Measurements from ENCODE around the gene CHD6.

Gene CHD6

DNA sequence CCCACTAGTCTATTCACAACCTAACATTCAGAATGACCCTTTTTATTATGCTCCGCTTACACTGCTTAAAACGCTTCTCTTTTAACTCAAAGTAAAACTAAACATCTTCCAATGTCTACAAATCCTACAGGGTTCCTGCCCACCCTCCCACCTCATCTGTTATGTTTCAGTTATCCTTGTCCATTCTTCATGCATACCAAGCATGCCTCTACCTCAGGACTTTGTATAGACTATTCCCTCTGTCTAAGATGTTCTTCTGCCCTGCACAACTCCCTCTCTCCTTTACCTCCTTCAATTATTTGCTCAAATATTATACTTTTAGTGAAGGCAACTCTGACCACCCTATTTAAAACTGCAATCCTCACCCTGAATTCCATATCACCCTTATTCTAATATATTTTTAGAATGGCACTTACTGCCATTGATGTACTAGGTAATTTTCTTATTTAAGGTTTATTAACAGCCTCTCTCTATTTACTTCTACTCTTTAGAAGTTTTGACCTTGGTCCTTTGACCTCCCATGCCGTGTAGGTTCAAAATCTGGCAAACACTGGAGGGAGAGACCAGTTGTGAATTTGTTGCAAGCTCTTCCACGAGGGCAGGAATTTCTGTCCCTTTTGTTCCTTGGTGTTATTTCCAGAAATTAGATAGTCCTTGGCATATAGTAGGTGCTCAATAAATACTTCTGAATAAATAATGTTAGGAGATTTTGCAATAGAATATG is 111.8 kb downstream of the CHD6 start:
- H3K36me3 ChIP-seq, result peaks cover 67 to 93% (median 80%) of the 10 kb centered on the region in 11 experiments
- H3K4me3 ChIP-seq, result no peak overlapping the region
- peaks cover 24 to 37% (median 33%) of the 10 kb centered on the region in 11 experiments for H3K9me3 ChIP-seq (replicated peaks in 1 of 11)
- H3K4me1 ChIP-seq, result no peaks in the 10 kb centered on the region
- no peak overlapping the region for H3K9ac ChIP-seq
- no peak for TF ChIP-seq Cebpa-rat (IDR thresholded peaks at IDR 0.05)
- H3K27ac ChIP-seq, result no peak overlapping the region
- peaks cover 0 to 24% (median 6%) of the 10 kb centered on the region in 11 experiments; a peak in 5 of 22 replicates for H4K20me1 ChIP-seq
- no peaks in the 10 kb centered on the region for H3K27me3 ChIP-seq
- no peak overlapping the region for H3K4me2 ChIP-seq

GRCh38 chr20:41505184-41505583 is 113.0 kb downstream of the CHD6 start:
- no peak overlapping the region for H3K27ac ChIP-seq
- peaks cover 0 to 3% (median 0%) of the 10 kb centered on the region in 10 experiments; a peak in 1 of 20 replicates for H3K4me1 ChIP-seq
- peaks cover 0 to 34% (median 5%) of the 10 kb centered on the region in 11 experiments; a peak in 8 of 22 replicates for H4K20me1 ChIP-seq
- no peak overlapping the region for H3K9ac ChIP-seq
- peaks cover 24 to 37% (median 33%) of the 10 kb centered on the region in 11 experiments for H3K9me3 ChIP-seq (replicated peaks in 1 of 11)
- 0 out of 20 replicates have a peak overlapping the region, but pooled peaks of 1 of the 10 experiments have one; percentile 19 for H3K4me3 ChIP-seq
- H3K36me3 ChIP-seq, result peaks cover 61 to 85% (median 71%) of the 10 kb centered on the region in 11 experiments
- no peaks in the 10 kb centered on the region for H3K27me3 ChIP-seq
- no peak for TF ChIP-seq Cebpa-rat (IDR thresholded peaks at IDR 0.05)
- H3K4me2 ChIP-seq, result no peak overlapping the region

- Histone ChIP-seq H3K4me1 (peaks cover 0 to 3% (median 0%) of the 10 kb centered on the region in 10 experiments; a peak in 1 of 20 replicates), H3K4me2 (no peak overlapping the region), H3K27ac (no peak overlapping the region), H4K20me1 (peaks cover 0 to 22% (median 0%) of the 10 kb centered on the region in 11 experiments; a peak in 6 of 22 replicates), H3K9me3 (replicated peaks in 1 of 11) (peaks cover 21 to 25% (median 22%) of the 10 kb centered on the region in 11 experiments), H3K36me3 (peaks cover 52 to 85% (median 67%) of the 10 kb centered on the region in 11 experiments), H3K4me3 (no peak overlapping the region), H3K27me3 (no peaks in the 10 kb centered on the region), H3K9ac (no peak overlapping the region)
- TF ChIP-seq Cebpa-rat (IDR thresholded peaks at IDR 0.05), result no peak
Measured at GRCh38 chr20:41501376-41501775, 116.8 kb downstream of the CHD6 start.

- Histone ChIP-seq H3K27ac (no peak overlapping the region), H3K36me3 (peaks cover 52 to 85% (median 66%) of the 10 kb centered on the region in 11 experiments), H3K4me1 (peaks cover 0 to 3% (median 0%) of the 10 kb centered on the region in 10 experiments; a peak in 1 of 20 replicates), H3K27me3 (no peaks in the 10 kb centered on the region), H3K9ac (no peak overlapping the region), H3K9me3 (replicated peaks in 1 of 11) (peaks cover 9 to 12% (median 10%) of the 10 kb centered on the region in 11 experiments), H3K4me3 (no peak overlapping the region), H4K20me1 (peaks cover 0 to 22% (median 0%) of the 10 kb centered on the region in 11 experiments; a peak in 6 of 22 replicates), H3K4me2 (no peak overlapping the region)
- no peak for TF ChIP-seq Cebpa-rat (IDR thresholded peaks at IDR 0.05)
Measured at GRCh38 chr20:41499961-41500725, 118.0 kb downstream of the CHD6 start.

DNA sequence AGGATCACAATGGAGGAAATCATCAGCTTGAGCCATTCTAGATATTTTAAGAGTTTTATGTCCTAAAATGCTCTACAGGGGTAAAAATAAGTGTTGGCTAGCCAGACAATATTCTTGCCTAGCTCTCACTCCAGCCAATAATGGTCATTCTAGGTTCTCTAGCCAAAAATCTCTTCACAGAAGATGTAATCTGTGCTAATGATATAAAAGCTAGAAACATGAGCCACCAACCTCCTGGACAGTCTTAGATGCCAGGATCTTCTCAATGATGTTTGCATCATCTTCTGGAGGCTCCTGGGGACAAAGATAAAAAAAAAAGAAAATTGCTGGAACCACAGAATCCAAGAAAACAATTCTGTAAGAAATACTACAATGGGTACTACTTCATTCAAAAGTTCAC is 119.1 kb downstream of the CHD6 start:
- no peaks in the 10 kb centered on the region for H3K27me3 ChIP-seq
- no peak overlapping the region for H3K4me3 ChIP-seq
- no peak overlapping the region for H3K9ac ChIP-seq
- H4K20me1 ChIP-seq, result peaks cover 0 to 22% (median 0%) of the 10 kb centered on the region in 11 experiments; a peak in 6 of 22 replicates
- TF ChIP-seq Cebpa-rat (IDR thresholded peaks at IDR 0.05), result no peak
- H3K4me2 ChIP-seq, result no peak overlapping the region
- H3K4me1 ChIP-seq, result peaks cover 0 to 3% (median 0%) of the 10 kb centered on the region in 10 experiments; a peak in 1 of 20 replicates
- H3K36me3 ChIP-seq, result peaks cover 43 to 81% (median 59%) of the 10 kb centered on the region in 11 experiments
- peaks cover 0 to 1% (median 0%) of the 10 kb centered on the region in 11 experiments; a peak in 4 of 22 replicates for H3K9me3 ChIP-seq (replicated peaks in 1 of 11)
- no peak overlapping the region for H3K27ac ChIP-seq

DNA sequence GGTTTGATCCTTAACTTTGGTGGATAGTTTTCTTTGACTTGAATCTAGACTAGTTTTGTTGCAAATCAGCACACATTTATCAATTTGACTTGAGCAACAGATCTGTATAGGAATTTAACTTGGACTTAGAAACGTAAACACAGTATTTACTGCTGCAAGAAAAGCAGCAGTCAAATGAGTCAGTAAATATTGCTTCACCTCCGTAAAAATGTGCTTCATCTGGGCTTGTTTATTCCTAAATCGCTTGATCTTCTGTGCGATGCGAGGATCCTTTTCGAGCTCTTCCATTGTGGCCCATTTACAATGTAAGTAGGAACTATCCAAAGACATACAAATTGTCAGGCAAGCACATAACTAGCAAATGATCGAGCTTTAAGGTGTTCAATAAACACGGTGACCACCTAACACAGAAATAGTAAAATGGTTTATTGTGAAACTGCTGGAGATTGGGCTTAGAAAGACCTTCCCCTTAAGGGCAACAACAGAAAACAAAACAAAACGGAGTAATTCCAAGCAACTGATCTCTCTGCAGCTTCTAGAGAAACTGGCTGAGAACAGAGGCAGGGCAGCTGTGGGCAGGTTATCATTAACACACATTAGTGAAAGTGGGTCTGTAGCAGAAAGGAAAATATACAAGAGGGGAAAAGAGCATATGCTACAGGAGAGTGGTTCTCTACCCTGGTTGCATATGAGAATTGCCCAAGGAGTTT is 120.8 kb downstream of the CHD6 start:
- Histone ChIP-seq H3K4me1 (peaks cover 0 to 3% (median 0%) of the 10 kb centered on the region in 10 experiments; a peak in 1 of 20 replicates), H4K20me1 (peaks cover 0 to 22% (median 0%) of the 10 kb centered on the region in 11 experiments; a peak in 6 of 22 replicates), H3K27me3 (no peaks in the 10 kb centered on the region), H3K36me3 (peaks cover 58 to 87% (median 69%) of the 10 kb centered on the region in 11 experiments), H3K4me3 (no peak overlapping the region), H3K9ac (no peak overlapping the region), H3K9me3 (replicated peaks in 1 of 11) (no peaks in the 10 kb centered on the region), H3K27ac (no peak overlapping the region), H3K4me2 (no peak overlapping the region)
- TF ChIP-seq Cebpa-rat (IDR thresholded peaks at IDR 0.05), result no peak

DNA sequence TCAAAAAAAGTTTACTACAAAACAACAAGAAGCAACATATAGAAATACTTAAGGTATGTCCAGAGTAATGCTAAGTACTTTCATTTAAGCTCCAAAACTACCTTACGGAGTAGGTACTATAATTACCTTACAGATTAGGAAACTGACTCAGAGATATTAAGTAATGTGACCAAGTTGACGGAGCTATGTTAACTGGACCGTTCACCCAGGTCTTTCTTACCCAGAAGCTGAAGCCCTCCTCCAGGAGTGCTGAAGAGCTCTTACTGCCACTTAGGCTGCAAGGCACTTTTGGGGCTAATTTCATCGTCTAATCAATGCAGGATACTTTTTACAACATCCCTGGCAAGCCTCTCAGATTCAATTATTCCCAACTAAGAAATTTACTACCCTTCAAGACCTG is 123.7 kb downstream of the CHD6 start:
- no peak overlapping the region for H3K9ac ChIP-seq
- H3K36me3 ChIP-seq, result peaks cover 80 to 98% (median 91%) of the 10 kb centered on the region in 11 experiments
- no peak overlapping the region for H3K4me3 ChIP-seq
- H3K4me2 ChIP-seq, result no peak overlapping the region
- no peaks in the 10 kb centered on the region for H3K27me3 ChIP-seq
- TF ChIP-seq Cebpa-rat (IDR thresholded peaks at IDR 0.05), result no peak
- H3K4me1 ChIP-seq, result no peaks in the 10 kb centered on the region
- H3K27ac ChIP-seq, result no peak overlapping the region
- peaks cover 0 to 7% (median 0%) of the 10 kb centered on the region in 11 experiments; a peak in 1 of 22 replicates for H4K20me1 ChIP-seq
- H3K9me3 ChIP-seq (replicated peaks in 1 of 11), result no peaks in the 10 kb centered on the region

DNA sequence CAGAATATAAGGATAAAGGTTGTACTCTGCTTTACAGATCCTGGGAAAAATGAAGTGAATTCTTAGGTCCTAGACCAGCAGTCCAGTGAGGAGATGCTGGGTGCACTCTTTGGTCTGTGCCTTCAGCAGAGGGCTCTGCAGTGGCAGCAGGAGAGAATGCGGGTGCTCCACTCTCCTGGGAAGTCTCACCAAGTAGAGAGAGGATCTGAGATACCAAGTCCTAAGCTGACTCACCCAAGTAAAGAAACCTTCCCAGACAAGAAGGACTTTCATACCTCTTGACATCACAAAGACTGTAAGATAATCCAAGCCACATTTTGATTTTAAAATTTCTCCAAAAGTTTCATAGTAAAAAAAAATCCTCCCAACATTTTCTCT is 134.6 kb downstream of the CHD6 start:
- Histone ChIP-seq H3K4me3 (no peak overlapping the region), H3K27ac (no peak overlapping the region), H3K9ac (no peak overlapping the region), H4K20me1 (no peaks in the 10 kb centered on the region; a peak in 1 of 22 replicates), H3K9me3 (replicated peaks in 1 of 11) (peaks cover 0 to 4% (median 0%) of the 10 kb centered on the region in 11 experiments; a peak in 3 of 22 replicates), H3K27me3 (no peaks in the 10 kb centered on the region), H3K4me2 (no peak overlapping the region), H3K4me1 (peaks cover 11 to 20% (median 13%) of the 10 kb centered on the region in 10 experiments; a peak in 19 of 20 replicates), H3K36me3 (peaks cover 57 to 87% (median 70%) of the 10 kb centered on the region in 11 experiments)
- no peak for TF ChIP-seq Cebpa-rat (IDR thresholded peaks at IDR 0.05)
